Body of pancreas (tissue), 4 donors: ENCODE results near the gene ME3. TPM values are rescaled to one million over a fixed set of nuclear protein-coding genes. Genes with fewer than 3 reads are reported as not detected.

Source experiments
- ATAC-seq: fragments of 150-250 bp; one replicate; pipeline ENCODE4 v1.9.1; 2016
- DNase-seq, 4 donors: peaks; one replicate each; pipeline ENCODE4 v3.0.0-alpha.2; 2019
- H3K27ac ChIP-seq, 4 donors: fragments of 200-600 bp; sonication (generic); 1 replicate in 3 of 4; 2 replicates in 1 of 4; pipeline versions ENCODE4 v1.5.1 to v1.6.1; 2016 to 2019; ENCODE audit warnings: mild to moderate bottlenecking in 1 of 4, mixed read lengths in 1 of 4, moderate library complexity in 1 of 4
- H3K27me3 ChIP-seq, 2 donors: fragments of 200-600 bp; sonication (generic); one replicate each; pipeline ENCODE4 v1.6.0; 2016; ENCODE audit warnings: mild to moderate bottlenecking in 1 of 2
- H3K36me3 ChIP-seq, 2 donors: fragments of 200-600 bp; sonication (generic); replicated peaks in 1 of 2; 2 replicates each; pipeline ENCODE4 v1.5.1; 2016; ENCODE audit warnings: low read depth in 2 of 2; ENCODE audit not compliant: insufficient read depth in 1 of 2
- H3K4me1 ChIP-seq: fragments of 200-600 bp; sonication (generic); one replicate; pipeline ENCODE4 v1.6.0; 2016
- H3K4me3 ChIP-seq, 2 donors: fragments of 200-600 bp; sonication (generic); 1 replicate in 1 of 2; 2 replicates in 1 of 2; pipeline ENCODE4 v1.5.1; 2016 to 2019
- H3K9me3 ChIP-seq, 3 donors: fragments of 200-600 bp; sonication (generic); 1 replicate in 2 of 3; 2 replicates in 1 of 3; pipeline ENCODE4 v1.5.1; 2016
- CTCF ChIP-seq, 7 experiments: fragments of 450-650 bp in 4 of 7; fragments of 200-600 bp in 3 of 7; sonication (generic) in 3 of 7; IDR thresholded peaks; one replicate each; pipeline ENCODE4 v1.5.1; 2016 to 2019; ENCODE audit warnings: antibody characterized with exemption in 7 of 7
- POLR2A ChIP-seq, 3 donors: fragments of 450-650 bp; IDR thresholded peaks; one replicate each; pipeline ENCODE4 v1.6.1; 2016; ENCODE audit warnings: antibody characterized with exemption in 3 of 3, mild to moderate bottlenecking in 2 of 3
- WGBS, 2 donors: methylation state at CpG; one replicate each; pipeline ENCODE4 v1.1.5; 2017; 5-methylcytosine and 5-hydroxymethylcytosine counted together
- intact Hi-C: fragments of 100-400 bp; cut with DNase I; formaldehyde crosslinking; loops from one replicate; pipeline ENCODE4 v1.15.1; 2023
- total RNA-seq, 2 donors: library from RNA; depleted of rRNA; stranded (reverse); fragments of >200 nt; gene quantifications; one replicate each; pipeline ENCODE4 v1.1.0, GENCODE V29; 2016

Gene ME3
- total RNA-seq, 2 donors from 2014 or later, result 20.8 to 54.7 TPM

GRCh38 chr11:86444981-86445380, 227.4 kb downstream of the ME3 start:
- H3K4me1 ChIP-seq, result no peaks in the 10 kb centered on the region
- ATAC-seq, result no peak
- 89 to 93% methylated on average over 1 of the region's 1 CpG for WGBS, 2 donors
- TF ChIP-seq POLR2A (IDR thresholded peaks at IDR 0.05), result no peak
- no peak for TF ChIP-seq CTCF (IDR thresholded peaks at IDR 0.05)
- intact Hi-C loops, result no loop called here
- no peak for DNase-seq
- H3K36me3 ChIP-seq, result peaks cover 0 to 4% of the 10 kb centered on the region in 2 donors
- H3K27me3 ChIP-seq, result no peaks in the 10 kb centered on the region
- no peaks in the 10 kb centered on the region for H3K9me3 ChIP-seq
- H3K27ac ChIP-seq, result no peak overlapping the region
- no peak overlapping the region for H3K4me3 ChIP-seq

DNA sequence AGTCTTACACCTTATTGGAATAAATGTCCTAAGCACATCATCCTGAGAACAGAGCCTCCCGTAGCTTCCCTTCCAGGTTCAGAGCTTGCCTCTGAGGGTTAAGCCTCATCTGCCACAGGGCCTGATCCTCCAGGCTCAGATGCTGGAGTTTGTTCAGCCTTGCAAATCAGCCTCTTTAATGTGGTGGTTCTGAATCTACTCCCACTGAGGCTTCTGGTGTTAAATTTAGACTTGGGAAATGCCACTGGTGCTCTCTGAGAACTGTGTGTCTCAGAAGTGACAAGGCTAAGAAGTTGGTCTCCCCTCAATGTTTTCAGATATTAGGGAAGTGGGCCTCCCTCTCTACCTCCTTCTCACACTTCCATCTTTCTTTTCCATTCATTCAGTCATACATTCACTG, 229.0 kb downstream of the ME3 start:
- Histone ChIP-seq H3K27ac (no peak overlapping the region), H3K9me3 (no peaks in the 10 kb centered on the region), H3K4me1 (no peaks in the 10 kb centered on the region), H3K4me3 (no peak overlapping the region), H3K27me3 (no peaks in the 10 kb centered on the region), H3K36me3 (peaks cover 0 to 4% of the 10 kb centered on the region in 2 donors)
- 0% methylated on average over 1 of the region's 1 CpG for WGBS, 2 donors
- ATAC-seq (no peak), DNase-seq (no peak)
- intact Hi-C loops, result no loop called here
- TF ChIP-seq POLR2A (IDR thresholded peaks at IDR 0.05) (no peak), CTCF (IDR thresholded peaks at IDR 0.05) (no peak)

GRCh38 chr11:86442827-86443226, 229.6 kb downstream of the ME3 start:
- 83% methylated on average over 5 of the region's 5 CpGs for WGBS, 2 donors
- ATAC-seq (no peak), DNase-seq (no peak)
- Histone ChIP-seq H3K4me1 (no peaks in the 10 kb centered on the region), H3K36me3 (peaks cover 0 to 4% of the 10 kb centered on the region in 2 donors), H3K27me3 (no peaks in the 10 kb centered on the region), H3K27ac (no peak overlapping the region), H3K4me3 (no peak overlapping the region), H3K9me3 (no peaks in the 10 kb centered on the region)
- TF ChIP-seq POLR2A (IDR thresholded peaks at IDR 0.05) (no peak), CTCF (IDR thresholded peaks at IDR 0.05) (no peak)
- intact Hi-C loops, result no loop called here

GRCh38 chr11:86442420-86442819, 230.0 kb downstream of the ME3 start:
- 87 to 88% methylated on average over 2 of the region's 2 CpGs for WGBS, 2 donors
- TF ChIP-seq CTCF (IDR thresholded peaks at IDR 0.05) (no peak), POLR2A (IDR thresholded peaks at IDR 0.05) (no peak)

DNA sequence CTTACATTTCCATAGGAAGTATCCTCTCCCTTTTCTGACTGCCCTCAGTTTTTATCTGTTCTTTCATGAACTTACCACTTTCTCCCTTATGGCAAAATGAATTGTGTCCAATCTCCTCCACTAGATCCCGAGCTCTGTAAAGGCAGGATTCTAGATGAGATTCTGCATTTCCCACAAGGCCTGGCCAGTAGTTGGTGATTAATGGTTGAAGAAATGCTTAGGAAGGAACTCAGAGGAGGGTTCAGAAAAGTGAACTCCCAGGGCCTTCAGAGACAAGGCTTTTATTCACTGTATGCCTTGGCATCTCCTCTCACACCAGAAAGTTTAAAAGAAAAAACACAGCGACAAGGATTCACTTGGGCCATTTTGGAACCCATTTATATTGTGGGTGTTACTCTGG, 231.6 kb downstream of the ME3 start:
- H3K27me3 ChIP-seq, result no peaks in the 10 kb centered on the region
- 88 to 92% methylated on average over 2 of the region's 2 CpGs for WGBS, 2 donors
- peaks cover 0 to 2% of the 10 kb centered on the region in 2 donors for H3K36me3 ChIP-seq
- DNase-seq, result no peak
- no peak overlapping the region for H3K4me3 ChIP-seq
- no peaks in the 10 kb centered on the region for H3K4me1 ChIP-seq
- intact Hi-C loops, result no loop called here
- no peaks in the 10 kb centered on the region for H3K9me3 ChIP-seq
- TF ChIP-seq CTCF (IDR thresholded peaks at IDR 0.05) (no peak), POLR2A (IDR thresholded peaks at IDR 0.05) (no peak)
- ATAC-seq, result no peak
- no peak overlapping the region for H3K27ac ChIP-seq

More at GRCh38 chr11:86442420-86442819, 230.0 kb downstream of the ME3 start:
- DNase-seq (no peak), ATAC-seq (no peak)
- no peaks in the 10 kb centered on the region for H3K27me3 ChIP-seq
- H3K4me1 ChIP-seq, result no peaks in the 10 kb centered on the region
- intact Hi-C loops, result no loop called here
- no peak overlapping the region for H3K4me3 ChIP-seq
- peaks cover 0 to 4% of the 10 kb centered on the region in 2 donors for H3K36me3 ChIP-seq
- no peak overlapping the region for H3K27ac ChIP-seq
- H3K9me3 ChIP-seq, result no peaks in the 10 kb centered on the region
